ENCODE results near the gene SLC6A11.

The SLC6A11 gene

GRCh38 chr3:10957976-10958749 is 142.1 kb downstream of the SLC6A11 start:
- peak; percentile 17 to 23 for DNase-seq

- no peak for DNase-seq
These were observed 144.2 kb downstream of the SLC6A11 start for GRCh38 chr3:10960255-10960654.

GRCh38 chr3:10961921-10962320 is 145.9 kb downstream of the SLC6A11 start:
- DNase-seq = no peak

- DNase-seq = no peak
These were observed 146.5 kb downstream of the SLC6A11 start for GRCh38 chr3:10962481-10963036.

GRCh38 chr3:10964537-10965167 is 148.6 kb downstream of the SLC6A11 start:
- DNase-seq = peak in 1 of 2 experiments; percentile 21

- DNase-seq = no peak
These were observed 152.4 kb downstream of the SLC6A11 start for GRCh38 chr3:10968401-10968800.

- no peak for DNase-seq
These were observed 154.4 kb downstream of the SLC6A11 start for GRCh38 chr3:10970306-10970960.

GRCh38 chr3:10972072-10972782 is 156.2 kb downstream of the SLC6A11 start:
- no peak for DNase-seq

GRCh38 chr3:10973046-10973595 is 157.1 kb downstream of the SLC6A11 start:
- DNase-seq = no peak

- no peak for DNase-seq
These were observed 158.1 kb downstream of the SLC6A11 start for GRCh38 chr3:10974131-10974530.

- no peak for DNase-seq
These were observed 158.8 kb downstream of the SLC6A11 start for GRCh38 chr3:10974746-10975375.

GRCh38 chr3:10975695-10976234 is 159.7 kb downstream of the SLC6A11 start:
- no peak for DNase-seq

GRCh38 chr3:10976770-10977169 is 160.7 kb downstream of the SLC6A11 start:
- no peak for DNase-seq

- no peak for DNase-seq
These were observed 162.0 kb downstream of the SLC6A11 start for GRCh38 chr3:10977892-10978510.

GRCh38 chr3:10978956-10979355 is 162.9 kb downstream of the SLC6A11 start:
- DNase-seq = no peak

GRCh38 chr3:10980312-10980711 is 164.3 kb downstream of the SLC6A11 start:
- no peak for DNase-seq

- no peak for DNase-seq
These were observed 165.0 kb downstream of the SLC6A11 start for GRCh38 chr3:10981031-10981430.

- no peak for DNase-seq
These were observed 165.9 kb downstream of the SLC6A11 start for GRCh38 chr3:10981961-10982360.

GRCh38 chr3:10982782-10983181 is 166.8 kb downstream of the SLC6A11 start:
- DNase-seq = no peak

GRCh38 chr3:10983219-10983916 is 167.3 kb downstream of the SLC6A11 start:
- peak; percentile 18 to 32 for DNase-seq

All from AML-193 (cell line).